BLaER1 treated with 17β-estradiol and CSF1 and Interleukin-3, amounts not matched to agents 10 nM and 100 nM (cell line): Measurements from ENCODE around the gene ACBD4.

Experiments
- H3K27ac ChIP-seq, 11 experiments: shearing (Covaris generic); formaldehyde crosslinking; 2 replicates each; pipeline ENCODE4 v1.8.1; 2022
- H3K27me3 ChIP-seq, 11 experiments: shearing (Covaris generic); formaldehyde crosslinking; 2 replicates each; pipeline ENCODE4 v1.8.1; 2022
- H3K36me3 ChIP-seq, 11 experiments: shearing (Covaris generic); formaldehyde crosslinking; 2 replicates each; pipeline ENCODE4 v1.8.1; 2022
- H3K4me1 ChIP-seq, 10 experiments: shearing (Covaris generic); formaldehyde crosslinking; 2 replicates each; pipeline ENCODE4 v1.8.1; 2022
- H3K4me2 ChIP-seq, 11 experiments: shearing (Covaris generic); formaldehyde crosslinking; 2 replicates each; pipeline ENCODE4 v1.8.1; 2022
- H3K4me3 ChIP-seq, 10 experiments: shearing (Covaris generic); formaldehyde crosslinking; 2 replicates each; pipeline ENCODE4 v1.8.1; 2022
- H3K9ac ChIP-seq, 11 experiments: shearing (Covaris generic); formaldehyde crosslinking; 2 replicates each; pipeline ENCODE4 v1.8.1; 2022
- H3K9me3 ChIP-seq, 11 experiments: shearing (Covaris generic); formaldehyde crosslinking; replicated peaks in 1 of 11; 2 replicates each; pipeline ENCODE4 v1.8.1; 2022
- H4K20me1 ChIP-seq, 11 experiments: shearing (Covaris generic); formaldehyde crosslinking; 2 replicates each; pipeline ENCODE4 v1.8.1; 2022
- Cebpa-rat ChIP-seq, 11 experiments: shearing (Covaris generic); IDR thresholded peaks; 2 replicates each; pipeline ENCODE4 v1.8.1; 2022

Gene ACBD4

DNA sequence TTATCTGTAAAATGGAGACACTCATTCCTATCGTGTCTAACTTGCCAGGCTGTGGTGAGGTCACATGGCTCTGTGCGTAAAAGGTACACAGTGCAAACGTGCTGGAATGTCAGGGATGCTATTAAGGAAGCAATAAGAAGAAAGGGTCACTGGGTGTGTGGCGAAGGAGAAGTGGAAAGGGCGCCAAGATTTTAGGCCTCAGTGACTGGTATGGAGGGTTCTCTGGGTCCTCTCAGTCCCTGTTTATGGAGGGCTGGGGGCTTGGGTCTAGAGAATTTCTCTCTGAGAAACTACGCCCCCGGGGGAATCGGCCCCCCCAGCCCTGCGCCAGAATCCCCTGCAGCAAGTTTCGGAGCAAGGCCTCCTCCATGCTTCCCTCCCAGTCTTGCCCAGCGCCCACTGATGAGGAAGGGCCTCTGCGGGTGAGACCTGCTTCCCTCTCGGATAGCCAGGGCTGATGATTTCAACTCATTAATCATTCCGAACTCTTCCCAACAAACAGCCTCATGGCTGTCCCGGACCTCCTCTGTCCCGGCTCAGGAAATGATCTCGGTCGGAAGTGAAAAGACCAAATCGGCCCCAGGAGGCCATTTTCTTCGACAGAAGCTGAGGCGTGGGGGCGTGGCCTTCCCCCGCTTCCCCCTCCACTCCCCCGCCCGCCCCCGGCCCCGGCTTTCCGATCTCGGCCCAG, 11.5 kb downstream of the ACBD4 start:
- no peak for TF ChIP-seq Cebpa-rat (IDR thresholded peaks at IDR 0.05)
- peaks cover 0 to 21% (median 5%) of the 10 kb centered on the region in 11 experiments; a peak in 9 of 22 replicates for H3K36me3 ChIP-seq
- peaks cover 53 to 62% (median 58%) of the 10 kb centered on the region in 10 experiments for H3K4me1 ChIP-seq
- peaks cover 24 to 41% (median 35%) of the 10 kb centered on the region in 11 experiments for H4K20me1 ChIP-seq
- no peaks in the 10 kb centered on the region for H3K9me3 ChIP-seq
- H3K9ac ChIP-seq = peak overlapping the region; percentile 89 to 99 (median 95)
- H3K4me3 ChIP-seq = peak overlapping the region; percentile 55 to 75 (median 64)
- H3K27me3 ChIP-seq = no peaks in the 10 kb centered on the region
- H3K4me2 ChIP-seq = peak overlapping the region; percentile 84 to 99 (median 95)
- H3K27ac ChIP-seq = peak overlapping the region; percentile 96 to 100 (median 99)

DNA sequence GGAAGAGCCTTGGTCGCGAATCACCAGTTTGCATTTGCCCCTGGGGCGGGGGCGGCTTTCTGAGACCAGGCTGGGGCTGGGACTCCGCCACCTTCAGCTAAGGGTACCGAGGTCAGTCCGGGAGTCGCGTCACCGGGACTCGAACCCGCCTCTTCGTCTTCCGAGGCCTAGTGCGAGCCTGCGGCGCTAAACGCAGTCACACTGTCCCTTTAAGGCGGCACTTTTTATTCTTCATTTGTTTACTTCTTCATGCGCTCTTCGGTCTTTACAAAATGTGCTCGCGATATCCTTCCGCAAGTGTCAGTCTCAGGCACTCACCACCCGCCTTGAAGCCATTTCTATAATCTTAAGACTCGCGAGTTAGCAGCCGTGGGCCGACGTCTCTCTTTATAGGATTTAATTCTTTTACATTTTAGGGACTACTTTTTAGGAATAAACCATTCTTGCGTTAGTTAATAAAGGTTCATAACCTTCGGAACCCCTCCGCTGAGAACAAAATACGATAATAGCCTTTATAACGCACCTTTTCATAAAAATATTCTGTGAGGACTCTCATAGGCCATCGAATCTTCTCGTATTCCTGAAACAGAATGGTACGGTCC, 12.2 kb downstream of the ACBD4 start:
- H3K9me3 ChIP-seq = no peaks in the 10 kb centered on the region
- no peaks in the 10 kb centered on the region for H3K27me3 ChIP-seq
- peaks cover 0 to 21% (median 5%) of the 10 kb centered on the region in 11 experiments; a peak in 9 of 22 replicates for H3K36me3 ChIP-seq
- no peak for TF ChIP-seq Cebpa-rat (IDR thresholded peaks at IDR 0.05)
- H3K27ac ChIP-seq = peak overlapping the region; percentile 96 to 100 (median 99)
- H3K4me3 ChIP-seq = peak overlapping the region; percentile 55 to 75 (median 64)
- H3K4me1 ChIP-seq = peaks cover 56 to 65% (median 63%) of the 10 kb centered on the region in 10 experiments
- peak overlapping the region; percentile 89 to 99 (median 95) for H3K9ac ChIP-seq
- peak overlapping the region; percentile 40 to 97 (median 94) for H3K4me2 ChIP-seq
- peaks cover 25 to 43% (median 40%) of the 10 kb centered on the region in 11 experiments for H4K20me1 ChIP-seq

DNA sequence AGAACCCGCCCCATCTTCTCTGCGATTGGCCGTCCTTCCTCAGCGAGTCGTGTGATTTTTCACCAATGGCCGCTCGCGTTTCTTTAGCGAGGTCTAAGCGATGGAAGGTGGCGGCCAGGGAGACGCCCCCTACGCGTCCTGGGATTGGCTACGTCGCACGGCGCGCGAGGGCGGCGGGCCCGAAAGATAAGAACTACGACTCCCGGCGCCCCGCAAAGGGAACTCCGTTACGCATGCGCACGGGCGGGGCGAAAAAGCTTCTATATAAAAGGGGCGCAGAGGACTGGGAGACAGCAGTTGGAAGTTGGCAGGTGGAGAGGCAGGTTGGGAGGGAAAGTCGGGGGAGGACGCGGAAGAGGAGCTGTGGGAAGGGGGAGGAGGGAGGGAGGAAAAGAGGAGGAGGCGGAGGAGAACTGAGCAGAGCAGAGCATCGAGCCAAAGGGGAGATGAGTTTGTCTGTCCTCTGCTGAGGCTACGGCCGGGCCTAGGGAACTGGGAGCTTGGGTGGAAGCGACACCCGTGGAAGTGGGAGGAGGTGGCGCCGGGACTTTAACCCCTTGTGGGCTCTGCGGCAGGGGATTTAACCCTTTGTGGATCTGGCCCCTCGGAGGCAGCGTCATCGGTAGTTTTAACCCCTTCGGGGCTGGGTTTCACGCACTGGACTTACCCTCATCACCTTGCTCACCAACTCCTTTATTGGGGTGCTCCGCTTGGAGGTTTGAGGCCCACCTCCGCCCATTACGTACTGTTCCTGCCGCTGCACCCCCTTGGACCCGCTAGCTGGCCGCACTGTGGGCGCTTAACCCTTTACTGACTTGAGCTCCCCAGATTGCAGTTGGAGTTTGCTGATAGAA, 12.9 kb downstream of the ACBD4 start, which contains the start of gene HEXIM1:
Gene HEXIM1 (plus strand): TSS at position 293 of the 854 bp plus-strand sequence. CDS start 716 bp downstream, outside the sequence.
- H3K4me1 ChIP-seq = peaks cover 53 to 64% (median 58%) of the 10 kb centered on the region in 10 experiments
- peaks cover 0 to 21% (median 5%) of the 10 kb centered on the region in 11 experiments; a peak in 9 of 22 replicates for H3K36me3 ChIP-seq
- H3K9me3 ChIP-seq = no peaks in the 10 kb centered on the region
- H3K27ac ChIP-seq = peak within 1 kb of the TSS; percentile 96 to 100 (median 99)
- H3K4me2 ChIP-seq = peak within 1 kb of the TSS; percentile 89 to 99 (median 95)
- H3K4me3 ChIP-seq = peak within 1 kb of the TSS; percentile 76 to 92 (median 87)
- peaks cover 25 to 49% (median 37%) of the 10 kb centered on the region in 11 experiments for H4K20me1 ChIP-seq
- peak within 1 kb of the TSS; percentile 89 to 99 (median 95) for H3K9ac ChIP-seq
- TF ChIP-seq Cebpa-rat (IDR thresholded peaks at IDR 0.05) = no peak
- H3K27me3 ChIP-seq = no peaks in the 10 kb centered on the region

DNA sequence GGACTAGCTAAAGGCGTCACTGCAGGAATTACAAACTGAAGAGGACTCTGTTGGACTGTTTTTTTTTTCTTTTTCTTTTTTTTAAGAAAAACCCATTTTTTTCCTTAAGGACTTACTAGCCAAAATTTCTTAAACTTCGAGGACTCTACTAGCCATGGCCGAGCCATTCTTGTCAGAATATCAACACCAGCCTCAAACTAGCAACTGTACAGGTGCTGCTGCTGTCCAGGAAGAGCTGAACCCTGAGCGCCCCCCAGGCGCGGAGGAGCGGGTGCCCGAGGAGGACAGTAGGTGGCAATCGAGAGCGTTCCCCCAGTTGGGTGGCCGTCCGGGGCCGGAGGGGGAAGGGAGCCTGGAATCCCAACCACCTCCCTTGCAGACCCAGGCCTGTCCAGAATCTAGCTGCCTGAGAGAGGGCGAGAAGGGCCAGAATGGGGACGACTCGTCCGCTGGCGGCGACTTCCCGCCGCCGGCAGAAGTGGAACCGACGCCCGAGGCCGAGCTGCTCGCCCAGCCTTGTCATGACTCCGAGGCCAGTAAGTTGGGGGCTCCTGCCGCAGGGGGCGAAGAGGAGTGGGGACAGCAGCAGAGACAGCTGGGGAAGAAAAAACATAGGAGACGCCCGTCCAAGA, 13.7 kb downstream of the ACBD4 start:
- H3K36me3 ChIP-seq = peaks cover 0 to 21% (median 5%) of the 10 kb centered on the region in 11 experiments; a peak in 9 of 22 replicates
- peak overlapping the region; percentile 75 to 95 (median 90) for H3K4me2 ChIP-seq
- peak overlapping the region; percentile 76 to 92 (median 87) for H3K4me3 ChIP-seq
- peaks cover 25 to 49% (median 38%) of the 10 kb centered on the region in 11 experiments for H4K20me1 ChIP-seq
- H3K27me3 ChIP-seq = no peaks in the 10 kb centered on the region
- no peak for TF ChIP-seq Cebpa-rat (IDR thresholded peaks at IDR 0.05)
- peaks cover 46 to 60% (median 50%) of the 10 kb centered on the region in 10 experiments for H3K4me1 ChIP-seq
- H3K9me3 ChIP-seq = no peaks in the 10 kb centered on the region
- H3K9ac ChIP-seq = peak overlapping the region; percentile 86 to 98 (median 91)
- peak overlapping the region; percentile 74 to 100 (median 86) for H3K27ac ChIP-seq

DNA sequence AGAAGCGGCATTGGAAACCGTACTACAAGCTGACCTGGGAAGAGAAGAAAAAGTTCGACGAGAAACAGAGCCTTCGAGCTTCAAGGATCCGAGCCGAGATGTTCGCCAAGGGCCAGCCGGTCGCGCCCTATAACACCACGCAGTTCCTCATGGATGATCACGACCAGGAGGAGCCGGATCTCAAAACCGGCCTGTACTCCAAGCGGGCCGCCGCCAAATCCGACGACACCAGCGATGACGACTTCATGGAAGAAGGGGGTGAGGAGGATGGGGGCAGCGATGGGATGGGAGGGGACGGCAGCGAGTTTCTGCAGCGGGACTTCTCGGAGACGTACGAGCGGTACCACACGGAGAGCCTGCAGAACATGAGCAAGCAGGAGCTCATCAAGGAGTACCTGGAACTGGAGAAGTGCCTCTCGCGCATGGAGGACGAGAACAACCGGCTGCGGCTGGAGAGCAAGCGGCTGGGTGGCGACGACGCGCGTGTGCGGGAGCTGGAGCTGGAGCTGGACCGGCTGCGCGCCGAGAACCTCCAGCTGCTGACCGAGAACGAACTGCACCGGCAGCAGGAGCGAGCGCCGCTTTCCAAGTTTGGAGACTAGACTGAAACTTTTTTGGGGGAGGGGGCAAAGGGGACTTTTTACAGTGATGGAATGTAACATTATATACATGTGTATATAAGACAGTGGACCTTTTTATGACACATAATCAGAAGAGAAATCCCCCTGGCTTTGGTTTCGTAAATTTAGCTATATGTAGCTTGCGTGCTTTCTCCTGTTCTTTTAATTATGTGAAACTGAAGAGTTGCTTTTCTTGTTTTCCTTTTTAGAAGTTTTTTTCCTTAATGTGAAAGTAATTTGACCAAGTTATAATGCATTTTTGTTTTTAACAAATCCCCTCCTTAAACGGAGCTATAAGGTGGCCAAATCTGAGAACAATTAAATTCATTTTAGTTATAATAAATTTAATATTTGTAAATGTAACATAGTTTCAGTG, 14.5 kb downstream of the ACBD4 start:
- Histone ChIP-seq H3K36me3 (peaks cover 0 to 21% (median 5%) of the 10 kb centered on the region in 11 experiments; a peak in 9 of 22 replicates), H3K9ac (peak overlapping the region; percentile 86 to 98 (median 91)), H3K4me3 (peak overlapping the region; percentile 76 to 92 (median 87)), H3K9me3 (no peaks in the 10 kb centered on the region), H3K27me3 (no peaks in the 10 kb centered on the region), H3K4me1 (peaks cover 38 to 56% (median 42%) of the 10 kb centered on the region in 10 experiments), H3K4me2 (peak overlapping the region; percentile 75 to 95 (median 90)), H4K20me1 (peaks cover 25 to 49% (median 39%) of the 10 kb centered on the region in 11 experiments), H3K27ac (peak overlapping the region; percentile 74 to 100 (median 86))
- TF ChIP-seq Cebpa-rat (IDR thresholded peaks at IDR 0.05) = no peak

DNA sequence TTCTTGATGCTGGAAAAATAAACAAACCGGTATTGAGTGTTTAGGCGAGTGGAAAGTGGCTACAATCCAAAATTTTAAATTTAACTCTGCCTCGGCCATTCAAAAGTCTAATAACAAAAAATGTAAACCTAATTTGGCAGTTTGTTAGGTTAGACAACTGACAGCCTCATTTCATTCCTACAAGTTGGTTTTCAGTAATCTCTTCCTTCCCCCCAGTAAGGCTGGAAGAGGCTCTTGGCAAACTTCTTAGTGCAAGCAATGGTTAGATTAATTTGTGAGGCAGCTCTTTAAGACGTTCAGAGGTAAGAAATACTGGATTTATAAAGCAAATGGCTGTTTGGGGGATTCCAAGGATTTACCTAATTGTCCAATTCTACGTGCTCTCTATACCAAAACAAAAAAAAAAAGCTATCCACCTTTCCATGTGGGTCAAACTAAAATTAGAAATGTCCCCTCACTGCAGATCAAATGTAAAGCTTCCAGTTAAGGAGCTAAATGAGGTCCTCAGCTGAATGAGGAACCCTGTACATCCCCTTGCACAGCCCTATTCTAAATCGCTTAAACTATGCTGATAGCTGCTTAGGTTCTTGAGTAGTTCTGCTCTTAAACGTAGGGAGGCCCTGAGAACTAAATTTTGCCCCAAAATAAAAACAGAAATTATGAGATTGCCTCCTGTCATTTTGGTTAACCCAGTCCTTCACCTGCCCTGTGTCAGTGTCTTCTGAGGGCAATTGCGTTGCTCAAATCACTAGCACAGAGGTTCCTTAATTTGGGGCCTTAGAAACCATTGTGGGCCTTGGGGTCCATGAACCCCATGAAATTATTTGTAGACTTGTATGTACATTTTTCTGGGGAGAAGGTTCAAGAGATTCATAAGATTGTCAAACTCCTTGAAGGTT, 15.7 kb downstream of the ACBD4 start:
- H3K9ac ChIP-seq = peak overlapping the region; percentile 86 to 98 (median 91)
- no peaks in the 10 kb centered on the region for H3K9me3 ChIP-seq
- TF ChIP-seq Cebpa-rat (IDR thresholded peaks at IDR 0.05) = no peak
- peak overlapping the region; percentile 75 to 95 (median 90) for H3K4me2 ChIP-seq
- H3K27ac ChIP-seq = peak overlapping the region in 10 of 11 experiments; percentile 20 to 100 (median 84); a peak in 16 of 22 replicates
- H3K4me3 ChIP-seq = peak overlapping the region; percentile 76 to 92 (median 87)
- H3K36me3 ChIP-seq = peaks cover 0 to 21% (median 5%) of the 10 kb centered on the region in 11 experiments; a peak in 9 of 22 replicates
- H3K27me3 ChIP-seq = no peaks in the 10 kb centered on the region
- peaks cover 38 to 56% (median 42%) of the 10 kb centered on the region in 10 experiments for H3K4me1 ChIP-seq
- peaks cover 35 to 50% (median 41%) of the 10 kb centered on the region in 11 experiments for H4K20me1 ChIP-seq
